Measurements from ENCODE around the gene PSD2.

The PSD2 gene

DNA sequence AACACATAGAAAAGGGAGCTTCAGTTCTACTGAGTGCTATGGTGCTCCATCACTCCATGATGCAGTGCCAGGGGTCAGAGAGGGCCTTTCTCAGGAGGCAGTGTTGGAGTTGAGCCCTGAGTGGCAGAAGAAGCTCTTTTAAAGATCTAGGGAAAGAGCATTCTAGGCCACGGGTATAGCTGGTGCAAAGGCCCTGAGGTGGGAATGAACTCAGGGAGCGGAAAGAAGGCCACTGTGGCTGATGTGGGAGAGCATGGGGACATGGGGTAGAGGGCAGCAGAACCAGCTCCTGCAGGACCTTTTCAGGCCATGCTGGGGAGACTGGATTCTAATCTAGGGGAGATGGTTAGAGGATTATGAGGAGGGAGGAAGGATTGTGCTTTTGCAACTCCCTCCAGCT lies 9.9 kb downstream of the PSD2 start:
- H3K36me3 ChIP-seq (ENCODE audit: low read length), result no peaks in the 10 kb centered on the region
- no peak overlapping the region for H3K27ac ChIP-seq (ENCODE audit: low read depth, low read length)
- no peaks in the 10 kb centered on the region for H3K79me2 ChIP-seq (ENCODE audit: insufficient read depth, low read length)
- H4K20me1 ChIP-seq (ENCODE audit: low read depth, low read length), result no peaks in the 10 kb centered on the region
- no peak overlapping the region for H2AFZ ChIP-seq (ENCODE audit: low read depth, low read length, severe bottlenecking)
- no peak overlapping the region for H3K4me2 ChIP-seq (ENCODE audit: low read depth, low read length, poor library complexity, severe bottlenecking)
- H3K9me2 ChIP-seq (replicated peaks; ENCODE audit: insufficient read depth, low read length), result no peaks in the 10 kb centered on the region
- H3K4me3 ChIP-seq (ENCODE audit: insufficient read depth, low read length, poor library complexity, severe bottlenecking), result no peak overlapping the region
- no peaks in the 10 kb centered on the region for H3K27me3 ChIP-seq (ENCODE audit: low read length)
- H3K9me3 ChIP-seq (ENCODE audit: insufficient read depth, low read length), result no peaks in the 10 kb centered on the region
- TF ChIP-seq, protein P1, sequence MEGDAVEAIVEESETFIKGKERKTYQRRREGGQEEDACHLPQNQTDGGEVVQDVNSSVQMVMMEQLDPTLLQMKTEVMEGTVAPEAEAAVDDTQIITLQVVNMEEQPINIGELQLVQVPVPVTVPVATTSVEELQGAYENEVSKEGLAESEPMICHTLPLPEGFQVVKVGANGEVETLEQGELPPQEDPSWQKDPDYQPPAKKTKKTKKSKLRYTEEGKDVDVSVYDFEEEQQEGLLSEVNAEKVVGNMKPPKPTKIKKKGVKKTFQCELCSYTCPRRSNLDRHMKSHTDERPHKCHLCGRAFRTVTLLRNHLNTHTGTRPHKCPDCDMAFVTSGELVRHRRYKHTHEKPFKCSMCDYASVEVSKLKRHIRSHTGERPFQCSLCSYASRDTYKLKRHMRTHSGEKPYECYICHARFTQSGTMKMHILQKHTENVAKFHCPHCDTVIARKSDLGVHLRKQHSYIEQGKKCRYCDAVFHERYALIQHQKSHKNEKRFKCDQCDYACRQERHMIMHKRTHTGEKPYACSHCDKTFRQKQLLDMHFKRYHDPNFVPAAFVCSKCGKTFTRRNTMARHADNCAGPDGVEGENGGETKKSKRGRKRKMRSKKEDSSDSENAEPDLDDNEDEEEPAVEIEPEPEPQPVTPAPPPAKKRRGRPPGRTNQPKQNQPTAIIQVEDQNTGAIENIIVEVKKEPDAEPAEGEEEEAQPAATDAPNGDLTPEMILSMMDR (IDR thresholded peaks at IDR 0.05; ENCODE audit: insufficient read depth, low read length, poor library complexity, severe bottlenecking), result no peak
- no peak for TF ChIP-seq EZH2phosphoT487 (conservative IDR thresholded peaks at IDR 0.05; ENCODE audit: low read length)
- H3K9ac ChIP-seq (ENCODE audit: low read length), result no peak overlapping the region
- H3F3A ChIP-seq (ENCODE audit: insufficient read depth), result no peaks in the 10 kb centered on the region

DNA sequence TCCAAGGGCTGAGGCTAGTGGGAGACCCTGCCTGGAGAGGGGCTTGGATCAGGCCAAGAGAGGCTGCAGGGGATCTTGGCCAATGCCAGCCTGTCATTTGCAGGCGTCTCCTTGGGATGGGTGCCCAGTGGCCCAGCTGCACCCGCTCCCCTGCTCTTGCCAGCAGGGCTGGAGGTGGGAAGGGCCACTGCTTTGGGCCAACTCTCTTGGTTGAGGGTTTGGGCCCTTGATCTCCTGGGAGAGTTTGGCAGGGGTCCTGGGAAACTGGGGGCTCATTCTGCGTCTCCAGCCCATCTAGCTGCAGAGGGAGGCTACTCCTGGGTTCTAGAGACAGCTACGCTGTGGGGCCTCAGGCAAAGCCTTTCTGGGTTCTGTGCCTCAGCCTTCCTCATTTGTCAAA lies 10.5 kb downstream of the PSD2 start:
- Histone ChIP-seq H3K4me3 (ENCODE audit: insufficient read depth, low read length, poor library complexity, severe bottlenecking) (no peak overlapping the region), H3K79me2 (ENCODE audit: insufficient read depth, low read length) (no peaks in the 10 kb centered on the region), H3F3A (ENCODE audit: insufficient read depth) (no peaks in the 10 kb centered on the region), H3K27me3 (ENCODE audit: low read length) (no peaks in the 10 kb centered on the region), H3K27ac (ENCODE audit: low read depth, low read length) (no peak overlapping the region), H3K9me2 (replicated peaks; ENCODE audit: insufficient read depth, low read length) (no peaks in the 10 kb centered on the region), H4K20me1 (ENCODE audit: low read depth, low read length) (no peaks in the 10 kb centered on the region), H3K9ac (ENCODE audit: low read length) (no peak overlapping the region), H3K36me3 (ENCODE audit: low read length) (no peaks in the 10 kb centered on the region), H3K4me2 (ENCODE audit: low read depth, low read length, poor library complexity, severe bottlenecking) (no peak overlapping the region), H2AFZ (ENCODE audit: low read depth, low read length, severe bottlenecking) (no peak overlapping the region), H3K9me3 (ENCODE audit: insufficient read depth, low read length) (no peaks in the 10 kb centered on the region)
- no peak for TF ChIP-seq EZH2phosphoT487 (conservative IDR thresholded peaks at IDR 0.05; ENCODE audit: low read length)
- TF ChIP-seq, protein P1 (IDR thresholded peaks at IDR 0.05; ENCODE audit: insufficient read depth, low read length, poor library complexity, severe bottlenecking), result no peak

DNA sequence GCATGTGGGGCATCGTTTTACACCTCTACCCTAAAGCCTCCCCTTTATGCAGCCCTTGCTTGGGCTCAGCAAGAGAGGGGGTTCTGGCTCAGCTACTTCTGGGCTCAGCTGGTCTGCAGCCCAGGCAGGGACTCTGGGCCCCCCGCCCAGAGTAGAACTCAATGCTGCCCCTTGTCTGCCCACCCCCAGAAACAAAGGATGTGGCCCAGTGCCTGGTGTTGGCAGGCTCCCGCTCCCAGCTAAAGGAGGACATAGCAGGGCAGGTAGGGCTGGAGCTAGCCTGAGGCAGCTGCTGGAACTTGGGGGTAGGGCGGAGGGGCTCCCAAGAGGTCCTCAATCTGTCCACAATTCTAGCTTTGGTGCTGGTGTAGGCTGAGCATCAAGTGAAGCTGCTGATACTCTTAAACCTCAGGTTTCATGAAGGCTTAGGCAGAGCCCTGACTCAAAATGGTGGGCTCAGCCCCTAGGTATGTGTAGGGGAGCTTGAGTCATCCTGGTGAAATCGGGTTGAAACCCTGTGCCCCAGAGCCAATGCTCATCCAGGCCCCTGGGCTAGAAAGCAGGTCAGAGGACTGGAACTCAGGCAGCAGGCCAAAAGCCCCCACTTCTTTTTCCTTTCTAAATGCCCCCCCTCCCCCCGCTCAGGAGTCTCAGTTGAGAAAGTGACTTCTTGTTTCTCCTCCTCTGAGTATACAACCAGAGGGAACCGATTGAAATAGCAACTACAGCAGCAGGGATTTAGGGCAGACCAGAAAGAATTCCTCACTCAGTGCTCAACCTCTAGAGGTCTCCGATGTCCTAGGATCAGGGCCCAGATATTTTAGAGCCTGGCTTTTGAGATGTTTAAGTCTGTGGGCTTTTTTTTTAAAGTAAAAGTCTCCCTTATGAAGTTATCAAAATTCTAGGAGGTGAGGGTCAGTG lies 11.4 kb downstream of the PSD2 start:
- no peak for TF ChIP-seq EZH2phosphoT487 (conservative IDR thresholded peaks at IDR 0.05; ENCODE audit: low read length)
- TF ChIP-seq, protein P1 (IDR thresholded peaks at IDR 0.05; ENCODE audit: insufficient read depth, low read length, poor library complexity, severe bottlenecking), result no peak
- H3K9ac ChIP-seq (ENCODE audit: low read length), result no peak overlapping the region
- no peak overlapping the region for H3K4me3 ChIP-seq (ENCODE audit: insufficient read depth, low read length, poor library complexity, severe bottlenecking)
- no peak overlapping the region for H3K27ac ChIP-seq (ENCODE audit: low read depth, low read length)
- no peaks in the 10 kb centered on the region for H3K9me3 ChIP-seq (ENCODE audit: insufficient read depth, low read length)
- no peak overlapping the region for H3K4me2 ChIP-seq (ENCODE audit: low read depth, low read length, poor library complexity, severe bottlenecking)
- no peaks in the 10 kb centered on the region for H3K36me3 ChIP-seq (ENCODE audit: low read length)
- no peaks in the 10 kb centered on the region for H3F3A ChIP-seq (ENCODE audit: insufficient read depth)
- H3K79me2 ChIP-seq (ENCODE audit: insufficient read depth, low read length), result no peaks in the 10 kb centered on the region
- no peaks in the 10 kb centered on the region for H4K20me1 ChIP-seq (ENCODE audit: low read depth, low read length)
- no peaks in the 10 kb centered on the region for H3K9me2 ChIP-seq (replicated peaks; ENCODE audit: insufficient read depth, low read length)
- no peaks in the 10 kb centered on the region for H3K27me3 ChIP-seq (ENCODE audit: low read length)
- no peak overlapping the region for H2AFZ ChIP-seq (ENCODE audit: low read depth, low read length, severe bottlenecking)
